Kidney capillary endothelial cell (primary cell): ENCODE measurements around the gene C1QL4.
"Not testable (repeated sequence)": the region's sequence is repeated elsewhere in the genome, so short reads cannot be mapped to it uniquely, and the experiment has no call there.

Experiments used
- DNase-seq: peaks from one replicate; pipeline ENCODE4 v3.0.0-alpha.2; 2018; ENCODE audit warnings: low spot score

Gene C1QL4

DNA sequence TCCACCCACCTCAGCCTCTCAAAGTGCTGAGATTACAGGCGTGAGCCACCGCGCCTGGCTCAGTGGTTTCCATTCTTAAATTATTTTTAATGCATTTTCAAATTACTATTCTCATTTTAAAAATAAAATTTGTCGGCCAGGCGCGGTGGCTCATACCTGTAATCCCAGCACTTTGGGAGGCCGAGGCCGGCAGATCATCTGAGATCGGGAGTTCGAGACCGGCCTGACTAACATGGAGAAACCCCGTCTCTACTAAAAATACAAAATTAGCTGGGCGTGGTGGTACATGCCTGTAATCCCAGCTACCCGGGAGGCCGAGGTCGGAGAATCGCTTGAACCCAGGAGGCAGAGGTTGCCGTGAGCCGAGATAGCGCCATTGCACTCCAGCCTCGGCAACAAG is 3.2 kb downstream of the C1QL4 start:
- DNase-seq: not testable (repeated sequence)

DNA sequence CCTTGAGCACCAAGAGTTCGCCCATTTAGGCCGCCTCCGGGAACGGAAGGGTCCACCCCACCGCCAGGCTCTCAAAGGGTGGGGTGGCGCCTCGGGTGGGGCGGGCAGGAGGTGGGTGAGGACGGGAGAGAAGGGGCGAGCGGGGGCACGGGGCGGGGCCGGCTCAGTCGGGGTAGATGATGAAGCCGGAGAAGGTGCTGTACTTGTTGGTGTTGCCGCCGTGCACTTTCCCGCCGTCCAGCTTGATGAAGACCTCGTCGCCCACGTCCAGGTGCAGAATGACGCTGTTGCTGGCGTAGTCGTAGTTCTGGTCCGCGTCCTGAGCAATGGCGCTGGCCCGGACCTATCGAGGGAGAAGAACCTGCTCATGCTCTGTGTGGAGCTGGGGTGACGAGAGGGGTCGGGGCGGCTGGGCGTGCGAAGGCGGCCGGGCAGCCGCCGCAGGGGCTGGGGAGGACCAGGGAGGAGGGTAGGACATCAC is 4.1 kb downstream of the C1QL4 start:
- DNase-seq: no peak

DNA sequence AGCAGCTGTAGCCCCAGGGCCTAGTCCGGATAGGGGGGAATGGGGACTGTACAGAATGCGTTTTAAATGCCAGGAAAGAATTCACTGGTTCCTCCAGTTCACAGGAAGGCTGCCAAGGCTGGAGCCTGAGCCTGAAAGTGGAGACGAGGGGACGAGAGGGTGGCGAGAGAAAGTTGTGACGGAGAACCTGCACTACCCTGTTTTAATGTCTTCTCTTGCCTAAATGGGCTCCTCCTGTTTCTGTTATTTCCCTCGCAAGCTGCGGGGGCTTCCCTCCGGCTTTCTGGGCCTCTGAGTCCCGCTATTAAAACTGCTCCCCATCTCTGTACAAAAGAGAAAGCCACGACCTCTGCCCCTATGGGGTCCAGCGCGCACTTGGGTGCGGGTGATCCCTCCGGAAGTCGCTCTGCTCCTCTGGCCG is 4.5 kb downstream of the C1QL4 start:
- no peak for DNase-seq

DNA sequence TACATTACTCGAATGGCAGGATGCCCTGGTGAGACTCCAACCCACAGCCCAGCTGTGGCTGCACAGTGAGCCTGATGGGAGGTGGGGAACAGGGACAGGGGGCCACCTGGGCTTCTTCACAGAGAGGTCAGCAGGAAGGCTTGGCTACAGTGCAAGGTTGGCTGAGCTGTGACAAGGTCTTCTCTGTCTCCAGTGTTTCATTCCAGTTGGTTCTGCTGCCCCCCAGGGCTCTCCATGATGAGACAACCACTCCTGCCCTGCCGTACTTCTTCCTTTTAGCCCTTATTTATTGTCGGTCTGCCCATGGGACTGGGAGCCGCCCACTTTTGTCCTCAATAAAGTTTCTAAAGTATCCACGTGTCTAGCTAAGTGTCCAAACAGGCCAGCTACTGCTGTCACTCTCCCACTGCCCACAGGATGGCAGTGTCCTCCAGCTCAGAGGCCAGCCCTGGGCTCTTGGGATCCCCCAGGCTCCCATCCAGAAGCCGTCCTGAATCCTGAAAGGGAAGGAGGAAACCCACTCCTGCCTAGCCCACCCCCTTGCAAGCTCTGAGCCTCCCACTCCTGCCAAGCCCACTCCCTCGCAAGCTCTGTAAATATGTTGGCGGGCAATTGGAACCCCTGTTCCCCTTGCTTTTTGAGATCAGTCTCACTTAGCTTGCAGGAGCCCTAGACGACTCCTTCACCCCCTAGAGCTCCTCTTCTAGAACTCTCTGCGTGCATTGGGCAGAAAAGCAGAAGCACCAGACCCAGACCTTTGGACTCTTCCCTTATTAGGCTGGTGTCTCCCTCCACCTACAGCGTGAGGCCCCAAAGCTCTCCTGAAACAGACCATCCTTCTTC is 5.4 kb downstream of the C1QL4 start:
- peak; percentile 73 for DNase-seq

DNA sequence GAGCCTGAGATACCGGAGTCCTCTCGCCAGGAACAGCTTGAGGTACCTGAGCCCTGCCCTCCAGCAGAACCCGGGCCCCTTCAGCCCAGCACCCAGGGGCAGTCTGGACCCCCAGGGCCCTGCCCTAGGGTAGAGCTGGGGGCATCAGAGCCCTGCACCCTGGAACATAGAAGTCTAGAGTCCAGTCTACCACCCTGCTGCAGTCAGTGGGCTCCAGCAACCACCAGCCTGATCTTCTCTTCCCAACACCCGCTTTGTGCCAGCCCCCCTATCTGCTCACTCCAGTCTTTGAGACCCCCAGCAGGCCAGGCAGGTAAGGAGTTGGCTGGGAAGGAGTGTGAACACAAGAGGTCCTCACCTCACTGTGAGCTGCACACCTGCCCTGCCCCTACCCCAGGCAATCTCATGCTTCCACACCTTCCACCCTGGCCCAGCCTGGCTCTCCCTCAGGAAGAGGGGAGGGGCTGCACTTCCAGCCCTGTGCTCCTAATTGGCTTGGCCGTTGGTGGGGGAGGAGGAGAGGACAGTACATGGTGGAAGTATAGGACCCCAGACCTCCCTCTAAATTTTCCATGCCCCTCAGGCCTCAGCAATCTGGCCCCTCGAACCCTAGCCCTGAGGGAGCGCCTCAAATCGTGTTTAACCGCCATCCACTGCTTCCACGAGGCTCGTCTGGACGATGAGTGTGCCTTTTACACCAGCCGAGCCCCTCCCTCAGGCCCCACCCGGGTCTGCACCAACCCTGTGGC is 6.2 kb downstream of the C1QL4 start:
- no peak for DNase-seq

DNA sequence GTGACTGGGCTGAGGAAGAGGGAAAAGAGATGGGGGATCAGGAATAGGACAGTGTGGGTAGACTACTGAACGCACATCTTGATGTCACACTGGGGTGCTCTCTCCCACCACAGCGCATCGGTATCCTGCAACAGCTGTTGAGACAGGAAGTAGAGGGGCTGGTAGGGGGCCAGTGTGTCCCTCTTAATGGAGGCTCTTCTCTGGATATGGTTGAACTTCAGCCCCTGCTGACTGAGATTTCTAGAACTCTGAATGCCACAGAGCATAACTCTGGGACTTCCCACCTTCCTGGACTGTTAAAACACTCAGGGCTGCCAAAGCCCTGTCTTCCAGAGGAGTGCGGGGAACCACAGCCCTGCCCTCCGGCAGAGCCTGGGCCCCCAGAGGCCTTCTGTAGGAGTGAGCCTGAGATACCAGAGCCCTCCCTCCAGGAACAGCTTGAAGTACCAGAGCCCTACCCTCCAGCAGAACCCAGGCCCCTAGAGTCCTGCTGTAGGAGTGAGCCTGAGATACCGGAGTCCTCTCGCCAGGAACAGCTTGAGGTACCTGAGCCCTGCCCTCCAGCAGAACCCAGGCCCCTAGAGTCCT is 6.9 kb downstream of the C1QL4 start:
- no peak for DNase-seq

DNA sequence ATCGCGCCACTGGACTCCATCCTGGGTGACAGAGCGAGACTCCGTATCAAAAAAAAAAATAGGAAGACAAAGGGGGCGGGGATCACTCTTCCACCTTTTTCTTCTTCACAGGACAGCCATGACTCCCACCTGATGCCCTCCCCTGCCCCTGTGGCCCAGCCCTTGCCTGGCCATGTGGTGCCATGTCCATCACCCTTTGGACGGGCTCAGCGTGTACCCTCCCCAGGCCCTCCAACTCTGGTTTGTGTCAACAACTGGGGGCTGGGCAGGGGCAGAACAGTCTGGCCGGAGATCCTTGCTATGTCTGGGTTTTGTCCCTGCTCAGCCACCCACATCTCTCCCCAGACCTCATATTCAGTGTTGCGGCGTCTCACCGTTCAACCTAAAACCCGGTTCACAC is 8.2 kb downstream of the C1QL4 start:
- no peak for DNase-seq

DNA sequence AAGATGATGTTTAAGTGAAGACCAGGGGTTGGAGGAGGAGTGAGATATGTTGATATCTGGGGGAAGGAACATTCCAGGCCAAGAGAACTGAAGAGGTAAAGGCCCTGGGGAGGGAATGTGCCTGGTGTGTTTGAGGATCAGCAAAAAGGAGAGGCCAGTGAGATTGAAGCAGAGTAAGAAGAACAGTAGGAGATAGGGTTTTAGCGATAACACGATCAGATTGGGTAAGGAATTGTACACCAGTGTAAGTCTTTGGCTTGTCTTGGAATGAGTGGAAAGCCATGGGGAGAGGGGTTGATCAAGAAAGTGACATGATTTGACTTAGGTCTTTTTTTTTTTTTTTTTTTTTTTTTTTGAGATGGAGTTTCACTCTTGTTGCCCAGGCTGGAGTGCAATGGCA is 9.1 kb downstream of the C1QL4 start:
- DNase-seq: no peak

DNA sequence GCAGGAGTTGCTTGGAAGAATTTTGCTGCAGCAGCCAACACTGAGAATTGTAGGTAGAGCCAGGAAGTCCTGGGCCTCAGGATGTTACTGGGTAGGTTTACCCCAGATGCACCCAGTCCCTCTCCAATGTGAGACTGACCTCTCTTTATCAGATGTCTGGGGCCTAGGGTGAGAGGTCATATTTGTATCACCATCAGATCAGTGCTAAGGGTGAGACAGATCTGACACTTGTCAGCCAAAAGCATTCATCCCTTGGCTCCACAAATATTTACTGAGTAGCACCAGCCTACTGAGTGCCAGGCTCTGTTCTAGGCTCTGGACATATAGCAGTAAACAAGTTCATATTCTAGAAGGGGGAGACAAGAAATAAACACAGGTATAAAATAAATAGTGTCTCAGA is 9.6 kb downstream of the C1QL4 start:
- no peak for DNase-seq

DNA sequence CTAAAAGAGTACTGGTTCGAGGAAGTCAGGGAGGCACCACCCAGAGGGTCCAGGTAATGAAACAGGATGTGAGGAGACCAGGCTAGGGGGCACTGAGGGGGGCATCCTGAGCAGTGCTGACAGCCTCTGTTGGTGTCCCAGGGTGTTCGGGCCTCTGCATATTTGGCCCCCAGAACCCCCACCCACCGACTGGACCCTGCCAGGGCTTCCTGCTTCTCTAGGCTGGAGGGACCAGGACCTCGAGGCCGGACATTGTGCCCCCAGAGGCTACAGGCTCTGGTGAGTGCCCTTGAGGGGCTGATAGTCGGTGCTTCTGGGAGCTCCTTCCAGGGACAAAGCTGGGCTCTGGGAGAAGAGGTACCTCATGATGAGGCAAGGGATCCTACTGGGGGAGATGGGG is 11.4 kb downstream of the C1QL4 start:
- DNase-seq: no peak

DNA sequence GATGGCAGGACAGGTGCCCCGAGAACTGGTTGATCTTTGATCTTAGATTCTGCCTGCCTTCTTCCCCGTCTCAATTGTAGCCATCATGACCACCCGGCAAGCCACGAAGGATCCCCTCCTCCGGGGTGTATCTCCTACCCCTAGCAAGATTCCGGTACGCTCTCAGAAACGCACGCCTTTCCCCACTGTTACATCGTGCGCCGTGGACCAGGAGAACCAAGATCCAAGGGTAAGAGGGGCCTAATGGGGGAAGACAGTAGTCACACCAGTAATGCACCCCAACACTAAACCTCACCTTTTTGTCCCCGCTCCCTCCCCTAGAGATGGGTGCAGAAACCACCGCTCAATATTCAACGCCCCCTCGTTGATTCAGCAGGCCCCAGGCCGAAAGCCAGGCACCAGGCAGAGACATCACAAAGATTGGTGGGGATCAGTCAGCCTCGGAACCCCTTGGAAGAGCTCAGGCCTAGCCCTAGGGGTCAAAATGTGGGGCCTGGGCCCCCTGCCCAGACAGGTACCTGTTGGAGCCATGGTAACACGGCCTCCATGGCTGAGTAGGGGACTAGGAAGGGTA is 13.4 kb downstream of the C1QL4 start:
- no peak for DNase-seq

DNA sequence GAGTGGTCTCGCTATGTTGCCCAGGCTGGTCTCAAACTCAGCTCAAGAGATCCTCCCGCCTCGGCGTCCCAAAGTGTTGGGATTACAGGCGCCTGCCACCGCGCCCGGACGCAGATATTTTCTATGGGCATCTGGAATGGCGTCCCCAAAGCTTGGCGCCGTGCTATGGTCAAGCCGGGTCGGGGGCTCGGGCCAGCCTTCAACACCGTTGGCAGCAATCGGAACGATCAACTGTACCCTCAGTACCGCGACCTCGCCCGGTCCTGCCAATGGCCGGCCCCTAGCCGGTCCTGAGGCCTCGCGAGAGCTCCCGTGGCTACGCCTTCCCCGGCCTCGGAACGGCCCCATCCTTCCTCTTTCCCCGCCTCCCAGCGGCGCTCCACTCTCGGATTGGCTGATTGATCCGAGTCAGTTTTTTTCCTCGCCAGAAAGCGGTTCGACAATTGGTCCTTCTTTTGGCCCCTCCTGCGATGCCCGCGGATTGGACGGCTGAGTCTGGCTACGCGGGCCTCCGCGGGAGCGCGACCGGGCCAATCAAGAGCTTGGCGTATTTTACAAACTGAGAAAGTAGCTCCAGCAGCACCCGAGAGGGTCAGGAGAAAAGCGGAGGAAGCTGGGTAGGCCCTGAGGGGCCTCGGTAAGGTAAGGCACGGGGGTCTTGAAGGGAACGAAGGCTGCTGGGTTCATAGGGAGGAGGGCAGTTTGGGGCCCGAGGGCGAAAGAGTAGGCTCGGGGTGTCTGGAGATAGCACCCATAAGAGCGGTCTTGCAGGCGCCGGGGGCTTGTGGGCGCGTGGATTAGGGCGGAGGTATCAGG is 14.1 kb downstream of the C1QL4 start, which contains the start of gene TROAP:
Gene TROAP (plus strand): TSS at position 548 of the 816 bp plus-strand sequence. CDS start 354 bp downstream, outside the sequence.
- peak; percentile 100 for DNase-seq

DNA sequence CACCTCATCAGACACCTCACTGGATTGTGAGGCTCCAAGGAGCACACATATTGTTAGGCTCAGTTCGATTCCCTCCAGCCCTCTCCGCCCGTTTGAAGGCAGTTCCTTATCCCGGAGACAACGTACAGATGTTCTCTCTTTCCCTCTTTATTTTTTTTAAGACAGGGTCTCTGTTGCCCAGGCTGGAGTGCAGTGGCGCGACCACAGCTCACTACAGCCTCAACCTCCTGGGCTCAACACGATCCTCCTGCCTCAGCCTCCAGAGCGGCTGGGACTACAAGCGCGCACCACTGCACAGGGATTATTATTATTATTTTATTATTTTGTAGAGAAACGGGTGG is 14.7 kb downstream of the C1QL4 start:
- DNase-seq: no peak

DNA sequence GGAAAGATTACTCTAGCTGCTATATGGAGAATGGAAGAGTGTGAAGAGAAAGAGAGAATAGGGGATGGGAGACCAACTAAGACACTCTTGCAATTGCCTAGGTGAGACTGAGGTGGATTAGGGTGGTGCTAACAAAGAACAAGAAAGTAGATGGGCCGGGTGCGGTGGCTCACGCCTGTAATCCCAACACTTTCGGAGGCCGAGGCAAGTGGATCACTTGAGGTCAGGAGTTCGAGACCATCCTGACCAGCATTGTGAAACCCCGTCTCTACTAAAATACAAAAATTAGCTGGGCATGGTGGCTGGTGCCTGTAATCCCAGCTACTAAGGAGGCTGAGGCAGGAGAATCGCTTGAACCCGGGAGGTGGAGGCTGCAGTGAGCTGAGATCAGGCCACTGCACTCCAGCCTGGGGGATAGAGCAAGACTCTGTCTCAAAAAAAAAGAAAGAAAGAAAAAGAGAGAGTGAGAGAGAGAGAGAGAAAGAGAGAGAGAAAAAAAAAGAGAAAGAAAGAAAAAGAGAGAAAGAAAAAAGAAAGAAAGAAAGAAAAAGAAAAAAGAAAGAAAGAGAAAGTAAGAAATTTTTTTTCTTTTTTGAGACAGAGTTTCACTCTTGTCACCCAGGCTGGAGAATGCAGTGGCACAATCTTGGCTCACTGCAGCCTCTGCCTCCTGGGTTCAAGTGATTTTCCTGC is 16.4 kb downstream of the C1QL4 start:
- DNase-seq: not testable (repeated sequence)

DNA sequence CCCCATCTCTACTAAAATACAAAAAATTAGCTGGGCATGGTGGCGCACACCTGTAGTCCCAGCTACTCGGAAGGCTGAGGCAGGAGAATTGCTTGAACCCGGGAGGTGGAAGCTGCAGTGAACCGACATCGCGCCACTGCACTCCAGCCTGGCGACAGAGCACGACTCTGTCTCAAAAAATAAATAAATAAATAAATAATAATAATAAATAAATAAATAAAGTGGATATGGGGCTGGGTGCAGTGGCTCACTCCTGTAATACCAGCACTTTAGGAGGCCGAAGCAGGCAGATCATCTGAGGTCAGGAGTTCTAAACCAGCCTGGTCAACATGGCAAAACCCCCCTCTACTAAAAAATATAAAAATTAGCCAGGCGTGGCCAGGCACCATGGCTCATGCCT is 19.9 kb downstream of the C1QL4 start:
- not testable (repeated sequence) for DNase-seq

DNA sequence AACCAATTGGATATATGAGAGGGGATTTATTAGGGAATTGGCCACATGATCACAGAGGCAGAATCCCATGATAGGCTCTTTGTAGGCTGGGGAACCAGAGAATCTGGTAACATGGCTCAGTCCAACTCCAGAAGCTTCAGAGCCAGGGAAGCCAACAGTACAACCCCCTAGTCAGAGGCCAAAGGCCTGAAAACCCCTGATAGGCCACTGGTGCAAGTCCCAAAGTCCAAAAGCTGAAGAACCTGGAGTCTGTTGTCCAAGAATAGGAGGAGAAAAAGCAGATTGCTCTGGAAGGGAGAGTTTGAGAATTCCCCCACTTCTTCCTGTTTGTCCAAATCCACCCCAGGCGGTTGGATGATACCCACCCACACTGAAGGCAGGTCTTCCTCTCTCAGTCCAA is 22.2 kb downstream of the C1QL4 start:
- DNase-seq: no peak

DNA sequence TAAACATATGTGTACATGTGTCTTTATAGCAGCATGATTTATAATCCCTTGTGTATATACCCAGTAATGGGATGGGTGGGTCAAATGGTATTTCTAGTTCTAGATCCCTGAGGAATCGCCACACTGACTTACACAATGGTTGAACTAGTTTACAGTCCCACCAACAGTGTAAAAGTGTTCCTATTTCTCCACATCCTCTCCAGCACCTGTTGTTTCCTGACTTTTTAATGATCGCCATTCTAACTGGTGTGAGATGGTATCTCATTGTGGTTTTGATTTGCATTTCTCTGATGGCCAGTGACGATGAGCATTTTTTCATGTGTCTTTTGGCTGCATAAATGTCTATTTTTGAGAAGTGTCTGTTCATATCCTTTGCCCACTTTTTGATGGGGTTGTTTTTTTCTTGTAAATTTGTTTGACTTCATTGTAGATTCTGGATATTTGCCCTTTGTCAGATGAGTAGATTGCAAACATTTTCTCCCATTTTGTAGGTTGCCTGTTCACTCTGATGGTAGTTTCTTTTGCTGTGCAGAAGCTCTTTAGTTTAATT is 26.5 kb downstream of the C1QL4 start:
- DNase-seq: not testable (repeated sequence)

DNA sequence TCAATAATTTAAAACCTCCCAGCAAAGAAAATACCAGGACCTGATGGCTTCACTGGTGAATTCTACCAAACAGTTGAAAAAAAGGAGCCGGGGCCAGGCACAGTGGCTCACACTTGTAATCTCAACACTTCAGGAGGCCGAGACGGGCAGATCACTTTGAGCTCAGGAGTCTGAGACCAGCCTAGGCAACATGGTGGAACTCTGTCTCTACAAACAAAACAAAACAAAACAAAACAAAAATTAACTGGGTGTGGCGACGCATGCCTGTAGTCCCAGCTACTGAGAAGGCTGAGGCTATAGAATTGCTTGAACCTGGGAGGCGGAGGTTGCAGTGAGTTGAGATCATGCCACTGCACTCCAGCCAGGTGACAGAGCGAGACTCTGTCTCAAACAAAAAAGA is 27.6 kb downstream of the C1QL4 start:
- no peak for DNase-seq

DNA sequence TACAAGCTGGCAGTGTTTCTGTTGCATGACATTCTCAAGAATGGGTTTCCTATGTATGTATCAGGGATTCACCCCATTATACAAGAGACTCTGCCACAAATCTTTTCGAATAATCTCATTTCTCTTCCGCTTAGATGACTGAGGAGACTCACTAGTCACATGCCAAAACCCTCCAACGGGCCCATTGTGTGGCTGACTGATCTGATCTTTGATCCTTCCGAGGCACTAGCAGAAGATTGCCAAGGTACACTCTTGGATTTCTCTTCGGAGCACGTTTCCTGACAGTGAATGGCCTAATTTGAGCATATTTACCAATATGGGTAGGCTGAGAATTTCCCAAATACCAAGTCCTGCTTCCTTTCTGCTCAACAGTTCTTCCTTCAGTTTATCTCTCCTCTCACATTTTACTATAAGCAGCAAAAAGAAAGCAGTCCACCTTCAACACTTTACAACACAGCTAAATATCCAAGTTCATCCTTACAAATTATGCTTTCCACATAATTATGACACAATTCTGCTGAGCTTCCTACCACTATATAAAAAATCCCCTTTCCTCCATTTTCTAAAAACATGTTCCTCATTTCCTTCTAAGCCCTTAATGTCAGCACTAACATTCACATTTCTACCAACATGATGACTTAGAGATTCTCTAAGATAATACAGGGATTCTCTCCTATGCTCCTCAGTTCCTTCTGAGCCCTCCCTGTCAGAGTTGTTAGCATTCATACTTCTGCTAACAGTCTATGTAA is 31.1 kb downstream of the C1QL4 start:
- no peak for DNase-seq

DNA sequence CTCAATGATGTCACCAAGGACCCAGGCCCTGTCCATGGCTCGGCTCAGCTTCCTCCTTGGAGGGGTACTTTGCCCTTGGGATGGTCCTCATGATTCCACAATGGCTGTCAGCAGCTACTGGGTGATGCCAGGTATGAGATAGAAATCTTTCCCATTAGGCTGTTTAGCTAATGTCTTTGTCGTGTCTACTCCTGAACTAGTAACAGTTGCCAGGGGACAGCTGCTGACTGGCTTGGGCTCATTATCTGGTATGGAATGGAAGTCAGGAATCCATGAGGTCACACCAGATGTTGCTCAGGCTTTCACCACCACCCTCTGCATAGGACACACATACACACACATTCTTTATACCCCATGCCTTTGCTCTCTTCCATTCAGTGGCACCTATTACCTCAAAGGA is 32.8 kb downstream of the C1QL4 start:
- no peak for DNase-seq
